HFFc6 (cell line): ENCODE results near the gene PRDM16. TPM values are rescaled to one million over a fixed set of nuclear protein-coding genes. Genes with fewer than 3 reads are reported as not detected.
A peak's percentile ranks its signal among the peaks of the same experiment; 100 is the strongest.

Experiments used
- DNase-seq: peaks from one replicate; pipeline ENCODE4 v3.0.0-alpha.2; 2018
- H3K27ac Mint-ChIP-seq: 2 replicates; pipeline ENCODE4 v1.8.0; 2020; ENCODE audit warnings: mild to moderate bottlenecking, mixed read lengths
- H3K27me3 Mint-ChIP-seq: 2 replicates; pipeline ENCODE4 v1.8.0; 2021; ENCODE audit warnings: mild to moderate bottlenecking, moderate library complexity, mixed read lengths; ENCODE audit not compliant: insufficient read depth
- H3K36me3 Mint-ChIP-seq: 2 replicates; pipeline ENCODE4 v1.8.0; 2021; ENCODE audit warnings: low read depth, mixed read lengths
- H3K4me1 Mint-ChIP-seq: 2 replicates; pipeline ENCODE4 v1.8.0; 2020; ENCODE audit warnings: low read depth, mixed read lengths
- H3K4me3 Mint-ChIP-seq: 2 replicates; pipeline ENCODE4 v1.8.0; 2020; ENCODE audit warnings: mild to moderate bottlenecking, moderate library complexity, mixed read lengths
- H3K9me3 Mint-ChIP-seq: 2 replicates; pipeline ENCODE4 v1.8.0; 2020; ENCODE audit warnings: mild to moderate bottlenecking, mixed read lengths
- CTCF ChIP-seq: fragments of 200-600 bp; sonication (generic); IDR thresholded peaks from 2 replicates; pipeline ENCODE4 v1.5.0; 2021; ENCODE audit warnings: antibody characterized with exemption, mild to moderate bottlenecking
- total RNA-seq, 6 experiments: library from RNA; stranded (reverse); fragmentation: NEBNext Ultra II Directional; extraction: Animal tissue kit (Norgen Biotek cat#: 25700); gene quantifications; 2 replicates in 1 of 6; 3 replicates in 5 of 6; pipeline ENCODE4 v1.2.3, GENCODE V29; 2021

The PRDM16 gene
- total RNA-seq, 6 experiments from 2014 or later, result not detected

- Mint-ChIP-seq H3K36me3 (no peaks in the 10 kb centered on the region), H3K27ac (no peak overlapping the region), H3K9me3 (no peaks in the 10 kb centered on the region), H3K4me3 (peak overlapping the region; percentile 53), H3K27me3 (peaks cover 18% of the 10 kb centered on the region), H3K4me1 (no peaks in the 10 kb centered on the region)
- DNase-seq, result no peak
- TF ChIP-seq CTCF, result peak; percentile 32; the same call in 1 of the 2 replicates
These were observed 697 bp downstream of the PRDM16 start for GRCh38 chr1:3069491-3070308.

- peaks cover 17% of the 10 kb centered on the region for H3K27me3 Mint-ChIP-seq
These were observed 1.3 kb downstream of the PRDM16 start for GRCh38 chr1:3070309-3070643.

DNA sequence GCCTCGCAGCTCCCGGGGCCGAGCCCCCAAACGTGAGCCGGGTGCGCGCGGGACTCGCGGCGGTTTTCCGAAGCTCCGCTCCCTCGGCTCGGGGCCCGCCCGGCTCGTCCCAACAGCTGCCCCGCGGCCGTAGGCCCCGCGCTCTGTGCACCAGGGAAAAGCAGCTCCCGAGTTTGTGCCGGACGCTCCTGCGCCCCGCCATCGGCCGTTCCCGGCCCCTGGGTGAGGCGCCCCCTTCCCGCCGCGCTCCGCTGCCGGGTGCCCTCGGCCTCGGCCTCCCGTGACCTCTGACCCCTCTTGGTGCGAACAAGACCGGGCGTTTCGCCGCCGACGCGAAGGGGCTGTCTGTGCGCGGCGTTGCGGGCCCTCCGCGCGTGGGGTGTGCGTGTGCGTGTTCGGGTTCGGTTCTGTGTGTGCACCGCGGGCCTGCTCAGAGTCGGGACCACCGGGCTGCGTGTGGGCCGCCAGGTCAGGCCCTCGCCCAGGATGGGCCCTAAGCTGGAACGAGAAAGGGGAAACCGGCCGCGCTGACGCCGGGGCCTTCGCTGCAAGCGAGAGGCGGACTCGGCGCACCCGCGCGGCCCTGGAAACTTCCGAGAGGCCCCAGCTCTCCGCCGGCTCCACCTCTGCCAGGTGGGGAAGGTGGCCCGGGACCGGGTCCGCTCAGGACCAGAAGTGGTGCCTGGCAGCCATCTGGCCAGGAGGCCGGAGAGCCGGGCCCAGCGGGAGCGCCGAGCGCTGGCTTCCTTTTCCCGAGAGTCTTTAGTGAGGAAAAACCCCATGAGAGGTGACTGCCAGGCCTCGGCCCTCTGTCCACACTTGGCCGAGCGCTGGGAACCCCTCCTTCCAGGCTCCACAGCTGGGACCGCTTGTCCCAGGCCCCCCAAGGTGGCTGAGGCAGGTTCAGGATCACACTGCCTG lies 1.9 kb downstream of the PRDM16 start:
- H3K4me1 Mint-ChIP-seq, result no peaks in the 10 kb centered on the region
- H3K27ac Mint-ChIP-seq, result no peak overlapping the region
- H3K36me3 Mint-ChIP-seq, result no peaks in the 10 kb centered on the region

More at GRCh38 chr1:3070309-3070643, 1.3 kb downstream of the PRDM16 start:
- Mint-ChIP-seq H3K9me3 (no peaks in the 10 kb centered on the region), H3K4me1 (no peaks in the 10 kb centered on the region), H3K27ac (no peak overlapping the region), H3K4me3 (no peak overlapping the region), H3K36me3 (no peaks in the 10 kb centered on the region)
- no peak for TF ChIP-seq CTCF
- DNase-seq, result no peak

DNA sequence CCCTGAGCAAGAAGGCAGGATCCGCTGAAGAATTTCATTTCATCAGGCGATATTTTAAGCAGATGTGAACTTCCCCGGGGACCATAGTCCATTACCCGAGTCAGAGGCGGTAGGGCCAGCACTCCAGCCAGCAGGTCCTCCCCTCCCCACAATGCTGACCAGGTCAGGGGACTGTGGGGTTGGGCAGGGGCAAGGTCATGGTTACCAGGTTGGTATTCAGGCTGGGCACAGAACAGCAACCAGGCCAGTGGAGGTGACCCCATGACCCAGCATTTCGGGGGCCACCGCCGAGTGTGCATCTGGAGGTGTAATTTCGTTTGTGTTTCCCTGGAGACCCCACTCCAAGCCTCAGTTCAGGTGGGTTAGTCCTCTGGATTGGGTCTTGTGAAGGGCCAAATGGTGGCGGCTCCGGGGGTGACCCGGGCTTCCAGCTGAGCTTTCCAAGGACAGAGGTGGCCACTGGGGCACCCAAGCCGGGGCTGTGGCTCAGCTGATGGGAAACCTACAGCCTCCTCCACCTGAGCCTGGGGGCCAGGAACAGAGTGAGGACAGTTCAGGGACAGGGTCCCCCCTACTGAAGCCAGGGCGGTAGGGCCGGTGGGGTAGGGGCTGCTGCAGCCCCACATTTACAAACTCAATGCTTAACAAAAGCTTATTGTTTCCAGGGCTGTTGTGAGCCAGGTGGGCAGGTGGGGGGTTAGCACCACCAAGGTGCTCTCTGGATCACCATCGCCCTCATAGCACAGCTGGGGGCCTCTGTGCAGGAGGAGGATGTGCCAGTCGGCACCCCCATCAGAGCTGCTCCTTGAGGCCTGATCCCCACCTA lies 2.8 kb downstream of the PRDM16 start:
- Mint-ChIP-seq H3K4me3 (no peak overlapping the region), H3K27me3 (peaks cover 23% of the 10 kb centered on the region), H3K4me1 (no peaks in the 10 kb centered on the region), H3K9me3 (no peaks in the 10 kb centered on the region), H3K27ac (no peak overlapping the region), H3K36me3 (no peaks in the 10 kb centered on the region)
- no peak for DNase-seq
- TF ChIP-seq CTCF, result no peak

More for the DNA sequence above, 1.9 kb downstream of the PRDM16 start:
- TF ChIP-seq CTCF, result no peak
- Mint-ChIP-seq H3K4me3 (no peak overlapping the region), H3K27me3 (peaks cover 17% of the 10 kb centered on the region), H3K9me3 (no peaks in the 10 kb centered on the region)
- DNase-seq, result no peak
